ENCODE measurements around the gene SCD. TPM values are rescaled to one million over a fixed set of nuclear protein-coding genes. Genes with fewer than 3 reads are reported as not detected.

SCD gene
- total and polyA plus RNA-seq, 2 of the 13 experiments (the other 11 are each of a cell fraction or from before 2014, with no cell fraction given), result 492 to 512 TPM

DNA sequence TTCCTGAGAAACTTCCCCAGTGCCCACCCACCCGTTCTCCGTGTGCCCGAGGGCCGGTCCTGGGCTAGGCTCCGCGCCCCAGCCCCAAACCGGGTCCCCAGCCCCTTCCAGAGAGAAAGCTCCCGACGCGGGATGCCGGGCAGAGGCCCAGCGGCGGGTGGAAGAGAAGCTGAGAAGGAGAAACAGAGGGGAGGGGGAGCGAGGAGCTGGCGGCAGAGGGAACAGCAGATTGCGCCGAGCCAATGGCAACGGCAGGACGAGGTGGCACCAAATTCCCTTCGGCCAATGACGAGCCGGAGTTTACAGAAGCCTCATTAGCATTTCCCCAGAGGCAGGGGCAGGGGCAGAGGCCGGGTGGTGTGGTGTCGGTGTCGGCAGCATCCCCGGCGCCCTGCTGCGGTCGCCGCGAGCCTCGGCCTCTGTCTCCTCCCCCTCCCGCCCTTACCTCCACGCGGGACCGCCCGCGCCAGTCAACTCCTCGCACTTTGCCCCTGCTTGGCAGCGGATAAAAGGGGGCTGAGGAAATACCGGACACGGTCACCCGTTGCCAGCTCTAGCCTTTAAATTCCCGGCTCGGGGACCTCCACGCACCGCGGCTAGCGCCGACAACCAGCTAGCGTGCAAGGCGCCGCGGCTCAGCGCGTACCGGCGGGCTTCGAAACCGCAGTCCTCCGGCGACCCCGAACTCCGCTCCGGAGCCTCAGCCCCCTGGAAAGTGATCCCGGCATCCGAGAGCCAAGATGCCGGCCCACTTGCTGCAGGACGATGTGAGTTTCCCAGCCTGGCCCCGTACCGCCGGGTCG is at the start of gene SCD (continued):
- TF ChIP-seq ZNF33B (CRISPR knock-in tag; IDR thresholded peaks at IDR 0.05) (no peak), GATAD2A (CRISPR knock-in tag; IDR thresholded peaks at IDR 0.05) (peak; percentile 80), THYN1 (CRISPR knock-in tag; IDR thresholded peaks at IDR 0.05; ENCODE audit: borderline replicate concordance, low read depth) (no peak), RARG (CRISPR knock-in tag; IDR thresholded peaks at IDR 0.05; ENCODE audit: low read depth) (no peak), ZNF33A (CRISPR knock-in tag; IDR thresholded peaks at IDR 0.05; ENCODE audit: borderline replicate concordance) (0 out of 2 replicates have a peak, but pooled peaks have one; percentile 18), ZNF3 (CRISPR knock-in tag; IDR thresholded peaks at IDR 0.05) (no peak), ZNF879 (CRISPR knock-in tag; IDR thresholded peaks at IDR 0.05) (no peak), ZNF20 (CRISPR knock-in tag; IDR thresholded peaks at IDR 0.05) (0 out of 2 replicates have a peak, but pooled peaks have one; percentile 43), ZNF841 (CRISPR knock-in tag; IDR thresholded peaks at IDR 0.05; ENCODE audit: borderline replicate concordance) (peak; percentile 13; the same call in 1 of the 2 replicates), REXO4 (CRISPR knock-in tag; IDR thresholded peaks at IDR 0.05; ENCODE audit: borderline replicate concordance) (0 out of 2 replicates have a peak, but pooled peaks have one; percentile 40), AHR (CRISPR knock-in tag; IDR thresholded peaks at IDR 0.05) (no peak), TEAD3 (CRISPR knock-in tag; optimal IDR thresholded peaks at IDR 0.05; ENCODE audit: borderline replicate concordance) (peak; percentile 49), ZNF616 (CRISPR knock-in tag; IDR thresholded peaks at IDR 0.05; ENCODE audit: low read depth) (no peak), HMG20B (CRISPR knock-in tag; conservative IDR thresholded peaks at IDR 0.05) (0 out of 2 replicates have a peak, but pooled peaks have one; percentile 10), TCF7L2 (IDR thresholded peaks at IDR 0.05; ENCODE audit: low read depth, low read length) (no peak), ZNF180 (CRISPR knock-in tag; IDR thresholded peaks at IDR 0.05; ENCODE audit: borderline replicate concordance, low read depth) (no peak), RFX3 (CRISPR knock-in tag; IDR thresholded peaks at IDR 0.05) (no peak), ZNF451 (CRISPR knock-in tag; IDR thresholded peaks at IDR 0.05) (peak; percentile 46; the same call in 1 of the 2 replicates), IKZF1 (IDR thresholded peaks at IDR 0.05) (no peak), CBX1 (IDR thresholded peaks at IDR 0.05; ENCODE audit: low read depth) (no peak), HES4 (CRISPR knock-in tag; IDR thresholded peaks at IDR 0.05; ENCODE audit: borderline replicate concordance) (peak; percentile 78), CREB1 (IDR thresholded peaks at IDR 0.05) (peak; percentile 54), CREB1 (CRISPR knock-in tag; IDR thresholded peaks at IDR 0.05) (no peak; the same call in 1 of the 2 replicates)
- TF ChIP-seq, protein P1, sequence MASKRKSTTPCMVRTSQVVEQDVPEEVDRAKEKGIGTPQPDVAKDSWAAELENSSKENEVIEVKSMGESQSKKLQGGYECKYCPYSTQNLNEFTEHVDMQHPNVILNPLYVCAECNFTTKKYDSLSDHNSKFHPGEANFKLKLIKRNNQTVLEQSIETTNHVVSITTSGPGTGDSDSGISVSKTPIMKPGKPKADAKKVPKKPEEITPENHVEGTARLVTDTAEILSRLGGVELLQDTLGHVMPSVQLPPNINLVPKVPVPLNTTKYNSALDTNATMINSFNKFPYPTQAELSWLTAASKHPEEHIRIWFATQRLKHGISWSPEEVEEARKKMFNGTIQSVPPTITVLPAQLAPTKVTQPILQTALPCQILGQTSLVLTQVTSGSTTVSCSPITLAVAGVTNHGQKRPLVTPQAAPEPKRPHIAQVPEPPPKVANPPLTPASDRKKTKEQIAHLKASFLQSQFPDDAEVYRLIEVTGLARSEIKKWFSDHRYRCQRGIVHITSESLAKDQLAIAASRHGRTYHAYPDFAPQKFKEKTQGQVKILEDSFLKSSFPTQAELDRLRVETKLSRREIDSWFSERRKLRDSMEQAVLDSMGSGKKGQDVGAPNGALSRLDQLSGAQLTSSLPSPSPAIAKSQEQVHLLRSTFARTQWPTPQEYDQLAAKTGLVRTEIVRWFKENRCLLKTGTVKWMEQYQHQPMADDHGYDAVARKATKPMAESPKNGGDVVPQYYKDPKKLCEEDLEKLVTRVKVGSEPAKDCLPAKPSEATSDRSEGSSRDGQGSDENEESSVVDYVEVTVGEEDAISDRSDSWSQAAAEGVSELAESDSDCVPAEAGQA (IDR thresholded peaks at IDR 0.05; ENCODE audit: low read depth), result 0 out of 2 replicates have a peak, but pooled peaks have one; percentile 27
- TF ChIP-seq, protein P1 (CRISPR knock-in tag; IDR thresholded peaks at IDR 0.05; ENCODE audit: borderline replicate concordance), result no peak; the same call in 1 of the 2 replicates
- TF ChIP-seq, protein P2, sequence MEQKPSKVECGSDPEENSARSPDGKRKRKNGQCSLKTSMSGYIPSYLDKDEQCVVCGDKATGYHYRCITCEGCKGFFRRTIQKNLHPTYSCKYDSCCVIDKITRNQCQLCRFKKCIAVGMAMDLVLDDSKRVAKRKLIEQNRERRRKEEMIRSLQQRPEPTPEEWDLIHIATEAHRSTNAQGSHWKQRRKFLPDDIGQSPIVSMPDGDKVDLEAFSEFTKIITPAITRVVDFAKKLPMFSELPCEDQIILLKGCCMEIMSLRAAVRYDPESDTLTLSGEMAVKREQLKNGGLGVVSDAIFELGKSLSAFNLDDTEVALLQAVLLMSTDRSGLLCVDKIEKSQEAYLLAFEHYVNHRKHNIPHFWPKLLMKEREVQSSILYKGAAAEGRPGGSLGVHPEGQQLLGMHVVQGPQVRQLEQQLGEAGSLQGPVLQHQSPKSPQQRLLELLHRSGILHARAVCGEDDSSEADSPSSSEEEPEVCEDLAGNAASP (CRISPR knock-in tag; IDR thresholded peaks at IDR 0.05; ENCODE audit: borderline replicate concordance), result no peak
